Hematopoietic multipotent progenitor cell treated with erythropoietin and hydrocortisone succinate and interleukin-3 and kit ligand, for 17 days (in vitro differentiated cells): ENCODE results near the gene RAI14.

Experiments used
- DNase-seq: peaks from one replicate; pipeline ENCODE4 v3.0.0-alpha.2; 2015; ENCODE audit warnings: low spot score

RAI14 gene

DNA sequence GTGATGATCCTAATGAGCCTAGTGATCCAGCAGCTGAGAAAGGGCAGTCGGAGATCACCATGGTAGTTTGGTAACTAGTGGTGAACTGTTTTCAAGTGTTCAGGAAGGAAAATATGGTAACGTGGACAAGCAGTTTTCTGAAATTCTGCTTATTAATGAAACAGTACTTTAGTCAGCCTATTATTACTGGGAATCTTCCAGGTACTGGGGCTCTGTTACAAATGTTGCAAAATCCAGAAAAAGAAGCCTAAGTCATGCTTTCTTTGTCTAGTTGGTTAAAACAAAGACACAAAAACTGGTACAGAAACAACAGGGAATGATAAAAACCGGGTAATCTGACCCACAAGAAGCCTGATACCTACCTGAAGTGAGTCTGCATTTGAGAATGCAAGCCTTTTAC, 201.0 kb downstream of the RAI14 start:
- DNase-seq = no peak

DNA sequence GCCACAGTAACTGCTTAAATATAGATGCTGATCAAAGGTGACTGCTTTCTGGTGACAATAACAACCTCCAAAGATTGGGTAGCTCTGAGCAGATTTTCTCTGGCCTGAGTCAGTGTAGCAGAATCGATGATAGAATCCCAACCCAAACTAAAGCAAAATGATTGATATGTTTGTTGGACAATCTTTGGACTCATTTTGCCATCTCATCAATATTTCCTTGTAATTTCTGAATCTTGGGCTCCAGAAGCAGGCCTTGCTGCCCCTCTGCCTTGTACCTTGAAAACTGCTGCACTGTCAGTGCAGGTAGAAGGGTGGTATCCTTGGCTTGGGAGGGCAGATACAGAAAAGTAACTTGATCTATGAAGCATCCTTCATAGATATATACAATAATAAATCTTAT, 201.8 kb downstream of the RAI14 start:
- no peak for DNase-seq

DNA sequence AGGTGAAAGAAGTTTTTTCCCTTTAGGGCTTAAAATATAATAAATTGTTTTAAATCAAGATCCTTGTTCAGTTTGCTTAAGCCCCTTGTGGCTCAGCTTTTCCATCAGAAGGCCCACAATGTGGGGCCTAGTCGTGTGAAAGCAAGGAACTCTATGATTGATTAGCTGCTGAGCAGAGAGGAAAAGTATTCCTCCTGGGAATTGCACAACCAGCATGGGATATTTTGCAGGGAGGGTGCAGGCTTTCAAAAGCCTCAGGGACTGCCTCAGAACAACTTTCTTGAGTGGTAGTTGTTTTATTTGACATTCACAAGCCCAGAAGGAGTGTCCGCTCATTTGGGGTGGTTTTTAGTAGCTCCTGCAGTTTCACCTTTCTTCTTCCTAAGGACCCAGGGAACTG, 202.7 kb downstream of the RAI14 start:
- no peak for DNase-seq

- no peak for DNase-seq
These were observed 203.1 kb downstream of the RAI14 start for GRCh38 chr5:34859253-34859652.

GRCh38 chr5:34863946-34864345, 207.8 kb downstream of the RAI14 start:
- no peak for DNase-seq

DNA sequence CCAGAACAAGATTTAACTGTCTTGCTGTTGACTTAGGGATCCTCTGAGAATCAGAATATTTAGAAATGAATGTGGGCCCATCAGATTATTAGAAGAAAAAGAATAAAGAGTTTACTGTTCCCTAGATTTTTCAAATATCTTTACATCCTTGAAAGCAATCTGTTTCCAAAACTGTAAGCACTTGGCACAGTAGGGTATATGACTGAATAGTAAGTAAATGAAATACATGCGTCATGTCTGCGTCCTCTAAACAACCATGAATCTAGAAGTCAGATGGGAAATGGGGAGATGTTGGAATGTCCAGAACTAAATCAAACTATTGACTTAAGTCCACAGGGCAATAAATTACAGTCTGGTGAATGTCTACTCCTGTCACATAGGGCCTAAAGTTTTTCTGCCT, 209.0 kb downstream of the RAI14 start:
- DNase-seq = no peak

DNA sequence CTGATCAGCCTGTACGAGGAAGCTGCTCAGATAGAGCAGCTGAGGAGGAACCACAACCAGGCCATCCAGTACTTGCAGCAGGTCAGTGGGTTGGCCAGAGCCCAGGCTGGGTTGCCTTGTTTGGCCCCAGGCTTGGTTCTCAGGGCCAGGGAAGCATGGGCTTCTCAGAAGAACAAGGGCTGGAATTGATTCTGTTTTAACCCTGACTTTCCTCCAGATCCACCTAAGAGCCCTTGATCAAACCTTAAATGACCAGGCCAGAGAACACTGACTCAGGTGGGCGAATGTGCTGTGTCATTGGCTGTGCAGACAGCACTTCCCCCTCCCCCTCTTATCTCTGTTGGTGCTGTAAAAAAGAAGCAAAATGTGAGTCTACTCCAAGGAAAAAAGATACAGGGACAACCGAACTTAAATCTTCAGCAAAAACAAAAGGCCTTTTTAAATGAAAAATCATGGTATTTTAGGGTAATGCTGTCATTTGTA, 210.9 kb downstream of the RAI14 start:
- no peak for DNase-seq

DNA sequence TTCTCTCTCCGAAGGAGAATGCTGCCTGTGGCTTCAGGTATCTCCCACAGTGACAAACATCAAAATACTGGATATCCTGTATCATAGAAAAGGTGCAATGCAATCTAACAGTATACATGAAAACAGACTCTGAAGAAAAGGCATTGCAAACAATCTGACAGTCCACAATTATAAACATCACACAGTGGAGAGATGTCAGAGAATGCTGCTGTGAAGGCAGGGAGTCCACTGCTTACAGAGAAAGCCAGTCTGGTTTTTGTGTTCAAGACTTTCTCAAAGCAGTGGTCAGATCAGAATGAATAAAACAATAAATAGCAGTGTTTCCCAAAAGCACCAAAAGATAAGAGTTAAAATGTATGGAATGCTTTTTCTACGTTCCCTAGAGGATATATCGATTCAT, 211.5 kb downstream of the RAI14 start:
- no peak for DNase-seq

- DNase-seq = no peak
These were observed 212.7 kb downstream of the RAI14 start for GRCh38 chr5:34868791-34869190.

GRCh38 chr5:34869256-34869655, 213.1 kb downstream of the RAI14 start:
- DNase-seq = no peak

- DNase-seq = no peak
These were observed 214.3 kb downstream of the RAI14 start for GRCh38 chr5:34870382-34870781.

- no peak for DNase-seq
These were observed 220.1 kb downstream of the RAI14 start for GRCh38 chr5:34876275-34876674.

GRCh38 chr5:34881246-34881645, 225.1 kb downstream of the RAI14 start:
- DNase-seq = no peak
